NCI-H2196 (cell line): ENCODE measurements around the gene TMEM52.

Experiments used
- DNase-seq: peaks from one replicate; lab custom pipeline; 2025; ENCODE audit not compliant: unreplicated experiment; lab: John Stamatoyannopoulos, UW

Gene TMEM52

GRCh38 chr1:1914971-1915692, 3.9 kb downstream of the TMEM52 start, which contains the start of gene CALML6:
Gene CALML6, plus strand, starts transcription at chr1:1915260. Its CDS starts 21 bp downstream, at chr1:1915281.
- no peak for DNase-seq

GRCh38 chr1:1914101-1914970, 4.7 kb downstream of the TMEM52 start:
- no peak for DNase-seq

GRCh38 chr1:1911350-1912041, 7.6 kb downstream of the TMEM52 start:
- DNase-seq: no peak

- no peak for DNase-seq
These were observed 8.3 kb downstream of the TMEM52 start for GRCh38 chr1:1910651-1911331.

GRCh38 chr1:1910033-1910465, 9.0 kb downstream of the TMEM52 start:
- DNase-seq: no peak

GRCh38 chr1:1908506-1908791, 10.6 kb downstream of the TMEM52 start:
- no peak for DNase-seq

- DNase-seq: no peak
These were observed 11.9 kb downstream of the TMEM52 start for GRCh38 chr1:1907098-1907736.

GRCh38 chr1:1906185-1907097, 12.6 kb downstream of the TMEM52 start:
- peak; percentile 76 for DNase-seq

GRCh38 chr1:1903224-1903623, 15.9 kb downstream of the TMEM52 start:
- DNase-seq: no peak

- DNase-seq: no peak
These were observed 17.3 kb downstream of the TMEM52 start for GRCh38 chr1:1901641-1902294.

GRCh38 chr1:1900883-1901640, 18.0 kb downstream of the TMEM52 start:
- DNase-seq: no peak

GRCh38 chr1:1899967-1900327, 19.1 kb downstream of the TMEM52 start:
- no peak for DNase-seq

GRCh38 chr1:1899266-1899966, 19.7 kb downstream of the TMEM52 start:
- DNase-seq: no peak

- no peak for DNase-seq
These were observed 20.7 kb downstream of the TMEM52 start for GRCh38 chr1:1898246-1898933.

GRCh38 chr1:1895456-1896336, 23.4 kb downstream of the TMEM52 start:
- DNase-seq: no peak

GRCh38 chr1:1895060-1895418, 24.0 kb downstream of the TMEM52 start:
- DNase-seq: no peak
